HG03558 (cell line): ENCODE results near the gene CXCL6.

ENCODE experiments used
- ATAC-seq: cut with Tn5 transposase; IDR thresholded peaks from one replicate; pipeline ENCODE4 v1.9.1; 2021; ENCODE audit warnings: moderate number of reproducible peaks; ENCODE audit not compliant: unreplicated experiment; ENCODE audit errors: extremely low read depth

CXCL6 gene

DNA sequence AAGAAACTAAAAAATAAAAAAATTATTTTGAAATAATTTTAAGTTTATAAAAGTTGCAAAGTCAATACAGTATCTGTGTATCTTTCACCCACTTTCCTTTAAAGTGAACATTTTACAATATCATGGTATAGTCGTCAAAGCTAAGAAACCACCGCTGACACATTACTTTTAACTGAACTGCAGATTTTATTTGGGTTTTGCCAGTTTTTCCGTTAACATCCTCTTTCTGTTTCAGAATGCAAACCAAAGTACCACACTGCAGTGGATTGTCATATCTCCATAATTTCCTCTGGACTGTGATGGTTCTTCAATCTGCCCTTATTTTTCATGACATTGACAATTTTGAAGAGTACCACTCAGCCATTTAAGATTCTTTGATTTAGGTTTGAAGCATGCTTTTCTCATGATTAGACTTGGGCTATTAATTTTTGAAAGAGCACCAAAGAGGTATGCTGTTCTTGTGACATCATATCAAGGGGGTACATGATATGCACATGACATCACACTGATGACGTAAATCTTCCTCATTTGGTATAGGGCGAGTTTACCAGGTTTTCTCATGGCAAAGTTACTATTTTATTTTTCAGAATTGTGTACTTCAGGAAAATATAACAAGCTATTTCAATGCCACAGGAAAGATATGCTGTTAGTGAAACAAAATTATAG lies 29.1 kb downstream of the CXCL6 start:
- no peak for ATAC-seq

DNA sequence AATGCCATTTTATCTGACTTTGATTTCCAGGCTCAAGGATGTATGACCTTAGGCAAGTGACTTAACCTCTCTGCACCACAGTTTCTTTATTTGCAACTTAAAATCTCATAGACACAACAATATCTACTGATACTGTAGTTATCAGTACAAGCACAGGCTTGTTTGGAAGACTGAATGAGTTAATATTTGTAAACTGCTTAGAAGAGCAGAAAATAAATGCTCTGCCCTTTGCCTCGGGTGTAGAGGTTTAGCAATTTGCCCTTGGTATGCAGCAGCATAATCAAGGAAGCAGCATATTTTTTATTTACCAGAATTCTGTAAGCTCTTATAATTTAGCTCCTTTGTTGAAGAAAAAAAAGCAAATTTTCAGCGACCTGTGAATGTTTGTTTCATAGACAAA lies 29.8 kb downstream of the CXCL6 start:
- no peak for ATAC-seq

DNA sequence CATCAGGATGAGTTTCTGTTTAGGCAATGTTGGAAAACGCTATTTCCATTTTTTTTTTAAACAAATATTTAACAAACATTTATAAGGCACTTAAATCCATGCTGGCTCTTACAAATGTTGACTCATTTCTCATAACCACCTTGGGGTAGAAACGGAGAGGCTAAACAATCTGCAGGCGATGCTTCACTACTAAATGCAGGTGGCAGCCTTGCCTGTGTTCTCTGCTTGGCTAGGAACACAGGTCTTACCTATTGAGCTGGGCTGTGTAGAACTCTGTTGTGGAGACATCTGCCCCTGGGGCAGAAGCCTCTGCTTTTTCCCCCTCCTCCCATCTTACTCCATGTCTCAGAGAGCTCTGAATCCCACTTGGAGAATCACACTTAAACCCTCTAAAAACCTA lies 31.3 kb downstream of the CXCL6 start:
- ATAC-seq: no peak

DNA sequence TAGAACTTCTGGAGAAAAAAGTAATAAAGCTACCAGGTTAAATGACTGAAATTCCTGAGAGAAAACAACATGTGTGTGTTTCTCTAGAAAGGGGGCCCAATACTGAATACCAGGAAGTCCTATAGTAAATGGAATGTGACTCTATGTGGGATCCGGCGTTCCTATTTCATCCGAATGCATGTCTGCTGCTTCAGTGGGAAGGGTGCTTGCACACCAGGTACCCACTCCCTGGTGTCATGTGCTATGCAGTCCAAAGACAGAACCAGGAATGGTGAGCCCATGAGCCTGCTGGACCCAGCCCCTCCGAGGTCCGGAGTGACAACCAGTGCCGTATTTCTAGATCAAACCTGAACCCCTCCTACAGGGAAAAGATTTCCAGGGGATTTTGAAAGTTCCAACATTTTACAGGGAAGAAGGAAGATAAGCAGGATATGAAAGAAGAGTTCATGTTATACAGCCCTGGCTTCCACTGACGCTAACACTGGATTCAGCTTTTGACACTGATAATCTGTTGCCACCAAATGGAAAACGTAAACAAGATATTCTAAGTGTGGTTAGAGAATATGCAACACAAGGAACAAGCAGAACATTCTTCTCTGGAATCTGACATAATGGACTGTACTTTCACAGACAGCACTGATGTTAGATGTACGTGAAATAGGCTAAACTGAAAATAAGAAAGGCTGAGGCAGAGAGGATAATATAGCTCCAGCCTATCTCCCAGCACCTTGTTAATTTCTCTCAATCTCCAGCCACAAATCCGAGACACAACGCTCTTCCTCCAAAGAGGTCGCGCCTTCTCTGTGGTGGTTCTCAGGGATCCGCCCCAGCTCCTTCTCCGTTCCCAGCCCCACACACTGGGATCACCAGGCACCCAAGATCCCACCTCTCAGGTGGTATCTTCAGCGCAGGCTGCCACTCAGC lies 32.0 kb downstream of the CXCL6 start:
- no peak for ATAC-seq

DNA sequence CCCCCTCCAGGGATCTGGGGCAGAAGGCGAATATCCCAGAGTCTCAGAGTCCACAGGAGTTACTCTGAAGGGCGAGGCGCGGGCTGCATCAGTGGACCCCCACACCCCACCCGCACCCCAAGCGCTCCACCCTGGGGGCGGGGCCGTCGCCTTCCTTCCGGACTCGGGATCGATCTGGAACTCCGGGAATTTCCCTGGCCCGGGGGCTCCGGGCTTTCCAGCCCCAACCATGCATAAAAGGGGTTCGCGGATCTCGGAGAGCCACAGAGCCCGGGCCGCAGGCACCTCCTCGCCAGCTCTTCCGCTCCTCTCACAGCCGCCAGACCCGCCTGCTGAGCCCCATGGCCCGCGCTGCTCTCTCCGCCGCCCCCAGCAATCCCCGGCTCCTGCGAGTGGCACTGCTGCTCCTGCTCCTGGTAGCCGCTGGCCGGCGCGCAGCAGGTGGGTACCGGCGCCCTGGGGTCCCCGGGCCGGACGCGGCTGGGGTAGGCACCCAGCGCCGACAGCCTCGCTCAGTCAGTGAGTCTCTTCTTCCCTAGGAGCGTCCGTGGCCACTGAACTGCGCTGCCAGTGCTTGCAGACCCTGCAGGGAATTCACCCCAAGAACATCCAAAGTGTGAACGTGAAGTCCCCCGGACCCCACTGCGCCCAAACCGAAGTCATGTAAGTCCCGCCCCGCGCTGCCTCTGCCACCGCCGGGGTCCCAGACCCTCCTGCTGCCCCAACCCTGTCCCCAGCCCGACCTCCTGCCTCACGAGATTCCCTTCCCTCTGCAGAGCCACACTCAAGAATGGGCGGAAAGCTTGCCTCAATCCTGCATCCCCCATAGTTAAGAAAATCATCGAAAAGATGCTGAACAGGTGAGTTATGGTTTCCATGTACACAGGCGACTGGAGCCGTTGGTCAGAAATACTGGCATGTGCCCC lies 32.9 kb downstream of the CXCL6 start, which contains the start of gene CXCL1:
TSS of gene CXCL1 (plus strand) at position 264 of the 926 bp plus-strand sequence. CDS start at position 342, 78 bp downstream.
- no peak for ATAC-seq

DNA sequence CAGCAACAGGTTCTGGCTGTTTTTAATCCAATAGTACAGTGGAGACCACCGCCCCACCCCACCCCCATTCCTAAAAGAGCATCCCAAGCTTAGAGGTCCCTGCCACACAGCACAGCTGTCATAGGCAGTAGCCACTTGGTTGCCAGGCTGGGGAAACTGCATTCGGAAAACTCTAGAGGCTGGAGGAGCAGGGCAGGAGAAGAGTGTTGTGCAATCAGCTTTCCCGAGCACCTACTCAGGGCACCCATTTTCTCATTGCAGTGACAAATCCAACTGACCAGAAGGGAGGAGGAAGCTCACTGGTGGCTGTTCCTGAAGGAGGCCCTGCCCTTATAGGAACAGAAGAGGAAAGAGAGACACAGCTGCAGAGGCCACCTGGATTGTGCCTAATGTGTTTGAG lies 33.8 kb downstream of the CXCL6 start:
- ATAC-seq: no peak

DNA sequence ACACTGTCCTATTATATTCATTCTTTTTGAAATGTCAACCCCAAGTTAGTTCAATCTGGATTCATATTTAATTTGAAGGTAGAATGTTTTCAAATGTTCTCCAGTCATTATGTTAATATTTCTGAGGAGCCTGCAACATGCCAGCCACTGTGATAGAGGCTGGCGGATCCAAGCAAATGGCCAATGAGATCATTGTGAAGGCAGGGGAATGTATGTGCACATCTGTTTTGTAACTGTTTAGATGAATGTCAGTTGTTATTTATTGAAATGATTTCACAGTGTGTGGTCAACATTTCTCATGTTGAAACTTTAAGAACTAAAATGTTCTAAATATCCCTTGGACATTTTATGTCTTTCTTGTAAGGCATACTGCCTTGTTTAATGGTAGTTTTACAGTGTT lies 34.3 kb downstream of the CXCL6 start:
- ATAC-seq: no peak

DNA sequence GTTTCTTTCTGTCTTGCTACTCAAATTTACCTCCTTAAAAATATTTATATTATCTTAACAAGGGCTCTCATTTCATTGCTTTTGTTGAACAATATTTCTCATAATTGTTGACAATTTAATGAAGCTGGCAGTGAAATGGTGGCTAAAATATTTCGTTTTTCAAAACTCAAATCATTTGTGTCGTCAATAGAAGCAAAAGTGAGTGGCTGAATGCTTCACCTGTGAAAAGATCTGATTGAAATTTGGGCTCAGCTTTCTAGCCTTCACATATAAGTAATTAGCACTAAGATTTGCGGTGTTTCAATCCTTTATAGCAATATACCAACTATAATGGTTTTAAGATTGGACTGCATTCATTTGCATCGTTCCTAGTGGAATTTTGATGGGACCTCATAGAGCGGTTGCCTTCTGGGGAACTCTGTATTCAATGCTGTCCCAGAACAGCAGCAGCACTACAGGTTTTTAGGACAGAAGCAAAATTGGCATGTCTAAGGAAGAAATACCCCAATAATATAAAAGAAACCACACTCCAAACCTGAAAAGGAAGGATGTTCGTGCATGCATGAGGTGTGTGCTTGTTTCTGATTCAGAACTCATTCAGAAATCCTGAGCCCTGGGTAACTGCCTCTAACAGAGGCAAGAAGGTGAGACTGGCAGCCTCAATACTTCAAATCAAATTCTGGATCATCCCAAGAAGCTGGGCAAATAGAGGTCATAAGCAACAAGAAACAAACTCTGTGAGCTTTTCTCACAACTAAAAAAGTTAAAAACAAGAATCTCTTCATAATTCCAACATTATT lies 35.2 kb downstream of the CXCL6 start:
- no peak for ATAC-seq

DNA sequence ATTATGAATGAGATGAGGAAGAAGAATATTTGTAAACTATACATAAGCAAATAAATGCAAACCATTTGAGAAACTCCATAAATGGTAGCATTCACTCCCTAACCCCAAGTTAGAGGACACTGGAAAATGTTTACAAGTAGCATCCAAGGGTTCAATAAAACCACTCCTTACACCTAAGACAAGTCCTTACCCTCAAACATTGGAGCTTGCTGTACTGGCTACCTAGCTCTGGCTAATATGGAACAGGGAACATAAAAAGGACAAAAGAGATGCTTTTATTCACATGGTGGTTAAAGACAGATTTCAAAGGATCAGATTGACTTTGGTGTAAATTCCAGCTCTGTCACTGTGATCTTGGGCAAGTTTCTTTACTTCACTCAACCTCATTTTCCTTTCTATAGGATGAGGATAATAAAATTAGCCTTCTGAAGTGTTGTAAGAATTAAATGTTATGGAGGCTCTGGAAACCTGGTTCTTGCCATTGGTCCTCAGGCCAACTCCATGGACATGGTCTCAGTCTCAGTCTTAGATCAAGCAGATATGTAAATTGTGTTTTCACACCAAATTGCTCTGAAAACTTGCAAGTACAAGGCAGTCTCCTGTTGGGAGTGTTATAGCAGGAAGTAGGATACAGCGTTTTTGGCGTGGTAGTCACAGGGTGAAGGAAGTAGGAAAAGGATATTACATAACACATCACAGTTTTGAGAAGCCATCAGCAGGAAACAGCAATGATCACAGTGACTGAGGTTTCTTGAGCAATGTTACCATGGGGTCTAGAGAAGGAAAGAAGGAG lies 36.0 kb downstream of the CXCL6 start:
- ATAC-seq: no peak

DNA sequence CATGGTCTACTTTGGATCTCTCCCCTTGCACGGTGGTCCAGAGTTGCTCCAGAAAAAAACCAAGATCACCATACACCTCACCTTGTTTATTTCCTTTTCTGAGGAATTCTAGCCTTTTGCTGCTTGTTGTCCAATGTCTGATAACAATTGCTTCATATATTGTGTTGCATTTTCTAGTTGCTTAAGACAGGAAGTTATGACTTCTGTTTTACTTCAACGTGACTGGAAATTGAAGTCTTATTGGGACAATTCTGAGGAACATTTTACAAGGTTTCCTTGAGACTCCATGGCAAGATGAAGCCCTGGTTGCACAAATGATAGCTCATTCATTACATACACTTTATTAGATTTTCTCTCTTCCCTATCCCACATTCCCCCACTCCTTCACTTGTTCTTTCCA lies 37.9 kb downstream of the CXCL6 start:
- no peak for ATAC-seq

DNA sequence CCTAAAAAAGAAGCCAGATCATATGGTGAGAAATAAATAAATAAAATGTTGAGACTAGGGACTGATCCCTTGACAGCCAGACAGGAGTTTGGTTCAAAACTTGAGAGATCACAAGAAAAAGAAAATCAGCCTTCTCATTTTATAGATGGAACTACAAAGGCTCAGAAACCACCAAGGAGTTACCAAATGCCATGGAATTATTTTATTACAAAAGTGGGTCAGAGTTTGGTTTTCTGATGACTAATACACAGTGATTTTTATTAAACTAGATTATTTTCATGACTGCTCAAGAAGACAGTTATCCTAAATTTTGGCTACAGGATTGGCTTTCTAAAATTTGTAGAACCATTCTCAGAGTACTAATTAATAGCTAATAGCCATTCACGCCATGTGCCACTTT lies 38.9 kb downstream of the CXCL6 start:
- no peak for ATAC-seq

DNA sequence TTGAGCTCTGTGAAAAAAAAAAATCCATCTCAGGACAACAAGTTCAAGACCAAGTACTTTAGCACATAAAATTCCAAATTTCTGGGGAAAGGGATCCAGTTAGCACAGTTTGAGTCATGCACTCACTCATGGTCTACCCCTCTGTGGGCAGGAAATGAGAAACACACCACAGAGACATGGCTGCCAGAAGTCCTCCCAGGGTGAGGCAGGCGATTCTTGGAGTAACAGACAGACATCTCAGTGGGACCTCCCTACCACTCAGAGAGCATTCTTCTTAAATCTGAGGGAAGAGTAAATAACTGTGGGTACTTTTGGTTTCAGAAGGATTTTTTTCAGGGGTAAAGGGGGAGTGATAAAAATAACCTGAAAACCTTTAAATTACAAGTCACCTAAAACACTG lies 46.8 kb downstream of the CXCL6 start:
- no peak for ATAC-seq

DNA sequence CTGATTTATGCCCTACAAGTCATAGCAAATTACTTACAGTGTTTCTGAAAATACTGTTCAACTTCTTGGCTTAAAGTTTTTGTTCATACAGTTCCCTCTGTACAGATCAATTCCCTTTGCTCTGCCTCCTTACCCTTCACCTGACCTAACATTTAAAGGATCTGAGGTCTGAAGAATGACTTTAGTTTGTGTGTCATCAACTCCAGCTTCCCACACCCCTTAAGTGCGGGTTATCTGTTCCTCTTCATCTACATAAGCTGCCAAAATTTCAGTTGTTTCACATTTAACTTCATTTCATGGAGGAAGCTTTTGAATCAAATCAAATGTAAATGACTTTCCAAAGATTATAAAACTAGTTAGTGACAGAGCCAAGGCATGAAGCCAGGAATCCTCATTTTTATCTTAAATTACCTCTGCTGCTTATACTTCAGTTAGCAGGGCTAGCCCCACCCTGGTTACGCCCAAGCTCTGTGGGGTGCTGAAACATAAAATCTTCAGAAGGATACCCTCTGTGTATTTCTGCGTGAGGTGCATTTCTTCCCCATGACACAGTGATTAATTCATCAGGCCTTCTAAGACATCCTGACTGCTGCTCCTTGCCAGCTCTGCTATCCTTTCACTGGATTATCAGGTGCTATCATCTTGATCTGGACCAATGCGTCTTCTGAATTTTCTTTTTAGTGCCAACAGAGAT lies 49.2 kb downstream of the CXCL6 start:
- ATAC-seq: no peak
